AG10803 (cell line): ENCODE results near the gene TSPAN14.
"Not testable (repeated sequence)": the region's sequence is repeated elsewhere in the genome, so short reads cannot be mapped to it uniquely, and the experiment has no call there.

ENCODE experiments used
- DNase-seq: peaks from one replicate; pipeline ENCODE4 v3.0.0; 2010; ENCODE audit warnings: low read depth
- H3K4me3 ChIP-seq: 2 replicates; pipeline ENCODE4 v1.5.1; 2011; ENCODE audit warnings: mild to moderate bottlenecking, low read length, control low read depth
- TF ChIP-seq, protein P1 (sequence below): conservative IDR thresholded peaks from 2 replicates; pipeline ENCODE4 v1.5.1; 2011; ENCODE audit warnings: mild to moderate bottlenecking, low read length, control low read depth, inconsistent platforms

TSPAN14 gene

DNA sequence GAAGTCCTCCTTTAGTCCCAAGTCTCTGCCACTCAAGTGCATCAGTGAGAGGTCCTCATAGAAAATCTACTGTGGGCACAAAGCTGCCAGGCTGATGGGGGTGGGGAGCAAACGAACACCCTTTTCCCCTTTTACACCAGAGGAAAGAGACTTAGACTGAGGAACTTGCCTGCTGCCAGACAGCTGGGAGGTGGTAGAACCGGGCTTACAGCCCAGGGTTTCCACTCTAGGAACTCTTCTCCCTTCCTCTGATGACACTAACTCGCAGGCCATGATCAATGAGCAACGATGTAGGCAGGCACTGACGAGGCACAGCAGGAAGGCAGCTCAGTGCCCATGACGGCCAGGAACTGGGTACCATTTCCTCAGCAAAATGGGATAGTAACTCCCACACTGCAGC, 72.6 kb downstream of the TSPAN14 start:
- TF ChIP-seq, protein P1, sequence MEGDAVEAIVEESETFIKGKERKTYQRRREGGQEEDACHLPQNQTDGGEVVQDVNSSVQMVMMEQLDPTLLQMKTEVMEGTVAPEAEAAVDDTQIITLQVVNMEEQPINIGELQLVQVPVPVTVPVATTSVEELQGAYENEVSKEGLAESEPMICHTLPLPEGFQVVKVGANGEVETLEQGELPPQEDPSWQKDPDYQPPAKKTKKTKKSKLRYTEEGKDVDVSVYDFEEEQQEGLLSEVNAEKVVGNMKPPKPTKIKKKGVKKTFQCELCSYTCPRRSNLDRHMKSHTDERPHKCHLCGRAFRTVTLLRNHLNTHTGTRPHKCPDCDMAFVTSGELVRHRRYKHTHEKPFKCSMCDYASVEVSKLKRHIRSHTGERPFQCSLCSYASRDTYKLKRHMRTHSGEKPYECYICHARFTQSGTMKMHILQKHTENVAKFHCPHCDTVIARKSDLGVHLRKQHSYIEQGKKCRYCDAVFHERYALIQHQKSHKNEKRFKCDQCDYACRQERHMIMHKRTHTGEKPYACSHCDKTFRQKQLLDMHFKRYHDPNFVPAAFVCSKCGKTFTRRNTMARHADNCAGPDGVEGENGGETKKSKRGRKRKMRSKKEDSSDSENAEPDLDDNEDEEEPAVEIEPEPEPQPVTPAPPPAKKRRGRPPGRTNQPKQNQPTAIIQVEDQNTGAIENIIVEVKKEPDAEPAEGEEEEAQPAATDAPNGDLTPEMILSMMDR: no peak
- H3K4me3 ChIP-seq: no peak overlapping the region
- no peak for DNase-seq

DNA sequence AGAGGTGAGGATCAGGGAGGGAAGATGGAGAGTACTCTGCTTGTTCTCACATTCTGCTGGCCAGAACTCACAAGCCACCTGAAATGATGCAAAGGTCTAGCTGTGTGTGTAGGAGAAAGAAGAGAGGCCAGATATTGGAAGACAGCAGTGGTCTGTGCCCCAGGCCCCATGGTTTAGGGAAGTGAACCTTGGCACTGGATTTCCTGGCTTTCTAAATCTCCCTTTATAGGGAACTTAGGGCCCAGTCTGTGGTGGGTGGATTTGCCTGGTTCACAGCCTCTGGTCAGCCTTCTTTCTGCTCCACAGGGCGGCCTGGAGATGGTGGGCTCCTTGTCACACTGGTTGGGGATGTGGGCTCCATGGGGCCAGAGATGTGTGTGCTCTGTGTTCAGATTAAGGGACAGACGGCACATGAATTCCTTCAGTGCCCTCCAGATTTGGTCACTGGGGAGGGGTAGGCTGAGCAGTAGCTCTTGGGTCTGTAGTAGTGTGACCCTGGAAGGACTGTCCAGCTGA, 74.1 kb downstream of the TSPAN14 start:
- DNase-seq: no peak
- no peak overlapping the region for H3K4me3 ChIP-seq
- TF ChIP-seq, protein P1: no peak

DNA sequence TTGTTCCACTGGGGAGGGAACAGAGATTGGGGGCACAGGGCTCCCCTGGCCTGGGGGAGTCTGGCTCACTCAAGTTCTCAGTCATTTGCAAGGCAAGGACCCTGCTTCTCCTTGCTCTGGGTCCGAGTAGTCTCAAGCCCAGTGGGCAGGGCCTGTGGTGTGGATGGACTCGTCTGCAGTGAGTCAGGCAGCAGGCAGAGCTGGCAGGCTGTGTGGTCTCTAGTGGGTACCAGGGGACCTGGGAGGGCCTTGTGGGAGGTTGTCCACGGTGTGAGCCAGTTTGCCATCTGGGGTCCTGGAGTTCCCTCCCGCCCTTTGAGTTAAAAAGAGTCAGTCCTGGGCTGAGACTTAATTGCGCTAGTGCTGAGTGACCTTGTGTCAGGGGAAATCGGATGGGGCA, 74.8 kb downstream of the TSPAN14 start:
- no peak overlapping the region for H3K4me3 ChIP-seq
- no peak for DNase-seq
- TF ChIP-seq, protein P1: no peak

DNA sequence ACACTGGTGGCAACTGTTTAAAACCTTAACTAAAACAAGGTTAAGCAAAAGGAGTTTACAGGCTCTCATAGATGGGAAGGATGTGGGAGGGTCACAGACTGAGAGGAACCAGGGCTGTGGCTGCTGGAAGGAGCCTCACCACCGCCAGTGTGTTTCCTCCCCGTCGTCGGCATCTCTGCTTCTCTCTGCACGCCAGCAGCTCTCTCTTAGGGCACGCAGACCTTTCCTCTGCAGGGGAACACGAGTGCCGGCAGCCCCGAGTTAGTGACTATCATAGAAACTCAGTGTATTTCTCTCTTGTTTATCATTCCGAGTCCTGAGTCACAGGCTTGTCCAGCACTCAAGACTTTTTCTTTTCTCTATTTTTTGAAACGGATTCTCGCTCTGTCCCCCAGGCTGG, 75.5 kb downstream of the TSPAN14 start:
- TF ChIP-seq, protein P1: no peak
- no peak for DNase-seq
- no peak overlapping the region for H3K4me3 ChIP-seq

DNA sequence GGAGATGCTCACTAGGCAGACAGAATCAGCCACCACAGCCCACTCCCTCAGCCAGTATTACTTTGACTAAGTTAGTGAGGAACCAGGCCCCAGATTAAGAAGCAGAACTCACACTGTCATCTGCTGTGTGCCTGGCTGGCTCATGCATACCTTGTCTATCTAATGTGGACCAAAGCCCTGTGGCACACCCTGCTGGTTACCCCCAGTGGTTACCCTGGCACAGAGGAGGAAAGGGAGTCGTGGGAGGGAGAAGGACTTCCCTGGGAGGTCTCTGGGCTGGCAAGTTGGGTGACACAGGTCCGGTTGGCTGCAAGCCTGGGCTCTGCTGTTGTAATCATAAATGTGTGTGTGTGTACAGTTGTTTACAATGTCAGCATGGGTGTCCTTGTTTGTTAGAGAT, 76.1 kb downstream of the TSPAN14 start:
- TF ChIP-seq, protein P1: peak; percentile 32
- DNase-seq: peak; percentile 26
- no peak overlapping the region for H3K4me3 ChIP-seq

DNA sequence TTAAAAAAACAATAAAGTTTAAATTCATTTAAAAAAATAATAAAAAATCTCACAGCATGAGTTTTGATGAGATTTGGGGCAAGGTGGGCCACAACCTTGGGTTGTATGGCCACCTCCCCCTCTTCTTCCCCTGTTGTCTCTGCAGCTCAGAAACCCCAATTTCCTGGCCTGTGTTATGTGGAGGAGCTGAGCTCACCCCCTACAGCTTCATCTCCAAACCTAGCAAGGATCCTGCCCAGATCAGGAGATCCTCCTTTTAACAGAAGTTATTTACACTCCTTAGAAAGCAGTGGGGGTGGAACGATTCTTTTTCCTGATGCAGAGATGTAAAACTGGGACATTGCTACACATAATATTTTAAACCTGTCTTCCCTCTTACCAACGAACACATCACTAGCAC, 76.7 kb downstream of the TSPAN14 start:
- no peak overlapping the region for H3K4me3 ChIP-seq
- TF ChIP-seq, protein P1: no peak
- no peak for DNase-seq

DNA sequence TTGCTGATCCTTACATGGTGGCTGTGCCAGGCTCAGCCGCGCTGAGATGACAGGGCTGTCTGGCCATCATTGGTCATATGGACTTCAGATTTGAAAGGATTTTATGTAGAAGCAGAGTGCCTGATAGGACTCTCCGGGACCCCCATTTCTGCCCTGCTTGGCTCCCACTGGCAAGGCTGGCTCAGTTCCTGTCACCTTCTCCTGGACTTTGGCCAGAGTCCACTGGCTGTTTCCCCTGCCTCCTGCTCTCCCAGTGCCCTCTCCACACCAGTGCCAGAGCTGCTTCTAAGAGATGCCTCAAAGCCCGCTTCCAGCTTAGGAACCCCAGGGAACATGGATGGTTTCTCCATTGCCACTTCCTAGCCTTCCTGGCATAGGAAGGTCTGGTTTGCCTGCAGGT, 78.5 kb downstream of the TSPAN14 start:
- H3K4me3 ChIP-seq: no peak overlapping the region
- DNase-seq: no peak
- TF ChIP-seq, protein P1: no peak

DNA sequence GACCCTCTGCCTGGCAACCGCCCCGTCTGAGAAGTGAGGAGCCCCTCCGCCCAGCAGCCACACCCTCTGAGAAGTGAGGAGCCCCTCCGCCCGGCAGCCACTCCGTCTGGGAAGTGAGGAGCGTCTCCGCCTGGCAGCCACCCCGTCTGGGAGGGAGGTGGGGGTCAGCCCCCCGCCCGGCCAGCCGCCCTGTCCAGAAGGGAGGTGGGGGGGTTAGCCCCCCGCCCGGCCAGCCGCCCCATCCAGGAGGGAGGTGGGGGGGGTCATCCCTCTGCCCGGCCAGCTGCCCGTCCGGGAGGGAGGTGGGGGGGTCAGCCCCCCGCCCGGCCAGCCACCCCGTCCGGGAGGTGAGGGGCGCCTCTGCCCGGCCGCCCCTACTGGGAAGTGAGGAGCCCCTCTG, 79.9 kb downstream of the TSPAN14 start:
- H3K4me3 ChIP-seq, DNase-seq: not testable (repeated sequence)

DNA sequence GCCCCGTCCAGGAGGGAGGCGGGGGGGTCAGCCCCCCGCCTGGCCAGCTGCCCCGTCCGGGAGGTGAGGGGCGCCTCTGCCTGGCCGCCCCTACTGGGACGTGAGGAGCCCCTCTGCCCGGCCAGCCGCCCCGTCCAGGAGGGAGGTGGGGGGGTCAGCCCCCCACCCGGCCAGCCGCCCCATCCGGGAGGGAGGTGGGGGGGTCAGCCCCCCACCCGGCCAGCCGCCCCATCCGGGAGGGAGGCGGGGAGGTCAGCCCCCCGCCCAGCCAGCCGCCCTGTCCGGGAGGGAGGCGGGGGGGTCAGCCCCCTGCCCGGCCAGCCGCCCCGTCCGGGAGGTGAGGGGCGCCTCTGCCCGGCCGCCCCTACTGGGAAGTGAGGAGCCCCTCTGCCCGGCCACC, 80.5 kb downstream of the TSPAN14 start:
- DNase-seq, H3K4me3 ChIP-seq: not testable (repeated sequence)
